Measurements from ENCODE around the gene ARPC2. TPM values are rescaled to one million over a fixed set of nuclear protein-coding genes. Genes with fewer than 3 reads are reported as not detected.

The ARPC2 gene
- total RNA-seq, 4 donors from 2014 or later, result 275 to 314 (median 287) TPM

- H3K9me3 ChIP-seq, result no peaks in the 10 kb centered on the region
- no peak overlapping the region for H3K4me3 ChIP-seq
- no peak for ATAC-seq
- TF ChIP-seq POLR2AphosphoS5 (IDR thresholded peaks at IDR 0.05) (no peak), EP300 (IDR thresholded peaks at IDR 0.05) (no peak), POLR2A (IDR thresholded peaks at IDR 0.05) (no peak)
- TF ChIP-seq, protein P1, sequence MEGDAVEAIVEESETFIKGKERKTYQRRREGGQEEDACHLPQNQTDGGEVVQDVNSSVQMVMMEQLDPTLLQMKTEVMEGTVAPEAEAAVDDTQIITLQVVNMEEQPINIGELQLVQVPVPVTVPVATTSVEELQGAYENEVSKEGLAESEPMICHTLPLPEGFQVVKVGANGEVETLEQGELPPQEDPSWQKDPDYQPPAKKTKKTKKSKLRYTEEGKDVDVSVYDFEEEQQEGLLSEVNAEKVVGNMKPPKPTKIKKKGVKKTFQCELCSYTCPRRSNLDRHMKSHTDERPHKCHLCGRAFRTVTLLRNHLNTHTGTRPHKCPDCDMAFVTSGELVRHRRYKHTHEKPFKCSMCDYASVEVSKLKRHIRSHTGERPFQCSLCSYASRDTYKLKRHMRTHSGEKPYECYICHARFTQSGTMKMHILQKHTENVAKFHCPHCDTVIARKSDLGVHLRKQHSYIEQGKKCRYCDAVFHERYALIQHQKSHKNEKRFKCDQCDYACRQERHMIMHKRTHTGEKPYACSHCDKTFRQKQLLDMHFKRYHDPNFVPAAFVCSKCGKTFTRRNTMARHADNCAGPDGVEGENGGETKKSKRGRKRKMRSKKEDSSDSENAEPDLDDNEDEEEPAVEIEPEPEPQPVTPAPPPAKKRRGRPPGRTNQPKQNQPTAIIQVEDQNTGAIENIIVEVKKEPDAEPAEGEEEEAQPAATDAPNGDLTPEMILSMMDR (IDR thresholded peaks at IDR 0.05), result no peak
- H3K27ac ChIP-seq, result no peak overlapping the region
- no peaks in the 10 kb centered on the region for H3K4me1 ChIP-seq
- H3K36me3 ChIP-seq, result no peaks in the 10 kb centered on the region
- WGBS, 2 donors (ENCODE audit: low coverage in 1 of 2), result 90% methylated on average over 3 of the region's 3 CpGs; no CpG with 5 or more reads in 1 of the 2 donors
- no peaks in the 10 kb centered on the region for H3K27me3 ChIP-seq
Measured at GRCh38 chr2:218194880-218195279, 22.1 kb upstream of the ARPC2 start.

GRCh38 chr2:218196974-218197373 is 20.0 kb upstream of the ARPC2 start:
- Histone ChIP-seq H3K36me3 (no peaks in the 10 kb centered on the region), H3K27me3 (no peaks in the 10 kb centered on the region), H3K4me3 (no peak overlapping the region), H3K4me1 (no peaks in the 10 kb centered on the region), H3K9me3 (no peaks in the 10 kb centered on the region), H3K27ac (no peak overlapping the region)
- no peak for TF ChIP-seq POLR2AphosphoS5 (IDR thresholded peaks at IDR 0.05)
- no peak for ATAC-seq
- WGBS, 2 donors (ENCODE audit: low coverage in 1 of 2), result 83 to 85% methylated on average over 4 of the region's 4 CpGs

- no peak overlapping the region for H3K27ac ChIP-seq
Measured at GRCh38 chr2:218202266-218202665, 14.7 kb upstream of the ARPC2 start.

GRCh38 chr2:218209078-218209477 is 7.9 kb upstream of the ARPC2 start:
- no peak for ATAC-seq
- H3K9me3 ChIP-seq, result no peaks in the 10 kb centered on the region
- no peaks in the 10 kb centered on the region for H3K27me3 ChIP-seq
- WGBS, 2 donors (ENCODE audit: low coverage in 1 of 2), result 92 to 100% methylated on average over 3 of the region's 3 CpGs
- TF ChIP-seq POLR2A (IDR thresholded peaks at IDR 0.05), result no peak
- no peaks in the 10 kb centered on the region for H3K36me3 ChIP-seq
- no peak overlapping the region for H3K4me3 ChIP-seq
- H3K27ac ChIP-seq, result no peak overlapping the region
- H3K4me1 ChIP-seq, result no peaks in the 10 kb centered on the region

More at GRCh38 chr2:218202266-218202665, 14.7 kb upstream of the ARPC2 start:
- Histone ChIP-seq H3K4me1 (no peaks in the 10 kb centered on the region), H3K4me3 (no peak overlapping the region), H3K36me3 (no peaks in the 10 kb centered on the region), H3K27me3 (no peaks in the 10 kb centered on the region), H3K9me3 (no peaks in the 10 kb centered on the region)
- TF ChIP-seq, protein P1 (IDR thresholded peaks at IDR 0.05), result no peak
- TF ChIP-seq EP300 (IDR thresholded peaks at IDR 0.05), result no peak
- no peak for TF ChIP-seq POLR2A (IDR thresholded peaks at IDR 0.05)
- TF ChIP-seq POLR2AphosphoS5 (IDR thresholded peaks at IDR 0.05), result no peak
- ATAC-seq, result no peak
- 86 to 90% methylated on average over 2 to 3 of the region's 3 CpGs for WGBS, 2 donors (ENCODE audit: low coverage in 1 of 2)

DNA sequence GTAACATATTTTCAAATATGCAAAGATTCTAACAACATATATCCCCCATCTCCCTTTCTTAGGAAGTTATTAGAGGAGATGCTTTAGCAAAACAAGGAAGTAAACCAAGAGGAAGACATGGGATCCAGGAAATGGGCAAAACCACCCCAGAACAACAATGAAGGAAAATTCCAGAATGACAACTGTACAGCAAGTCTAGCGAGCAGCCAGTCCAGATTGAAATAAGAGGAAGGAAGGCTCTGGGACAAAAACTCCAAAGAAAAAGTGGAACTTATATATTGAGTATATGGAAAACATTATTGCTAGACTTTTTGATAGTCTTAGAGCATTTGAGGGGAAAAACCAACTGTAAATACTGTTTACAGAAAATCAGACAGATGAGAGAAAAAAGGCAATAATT is 2.9 kb upstream of the ARPC2 start:
- TF ChIP-seq, protein P1 (IDR thresholded peaks at IDR 0.05), result no peak
- TF ChIP-seq POLR2AphosphoS5 (IDR thresholded peaks at IDR 0.05) (no peak), EP300 (IDR thresholded peaks at IDR 0.05) (no peak), POLR2A (IDR thresholded peaks at IDR 0.05) (no peak)
- WGBS, 2 donors (ENCODE audit: low coverage in 1 of 2), result 77 to 91% methylated on average over 1 of the region's 1 CpG
- no peak for ATAC-seq
- Histone ChIP-seq H3K36me3 (no peaks in the 10 kb centered on the region), H3K27ac (no peak overlapping the region), H3K4me3 (no peak overlapping the region), H3K4me1 (peaks cover 9 to 22% (median 12%) of the 10 kb centered on the region in 3 donors), H3K27me3 (no peaks in the 10 kb centered on the region), H3K9me3 (no peaks in the 10 kb centered on the region)

GRCh38 chr2:218216336-218216673 is 684 bp upstream of the ARPC2 start:
- 27% methylated on average over 9 of the region's 9 CpGs for WGBS, 2 donors (ENCODE audit: low coverage in 1 of 2)
- Histone ChIP-seq H3K36me3 (no peaks in the 10 kb centered on the region), H3K9me3 (no peaks in the 10 kb centered on the region), H3K4me3 (peak overlapping the region; percentile 72 to 94), H3K4me1 (peaks cover 12 to 44% (median 30%) of the 10 kb centered on the region in 3 donors), H3K27ac (peak overlapping the region; percentile 90 to 96 (median 93)), H3K27me3 (no peaks in the 10 kb centered on the region)
- TF ChIP-seq, protein P1 (IDR thresholded peaks at IDR 0.05), result no peak
- TF ChIP-seq POLR2A (IDR thresholded peaks at IDR 0.05) (no peak), EP300 (IDR thresholded peaks at IDR 0.05) (no peak), POLR2AphosphoS5 (IDR thresholded peaks at IDR 0.05) (no peak)
- no peak for ATAC-seq

All from gastroesophageal sphincter (tissue), 4 donors.